G401.6 (cell line): ENCODE measurements around the gene LHX6.

ENCODE experiments used
- FAIRE-seq: peaks from 2 replicates; lab custom pipeline; 2012; peaks lifted over from hg19 to GRCh38; lab: Jason Lieb, UNC

Gene LHX6

DNA sequence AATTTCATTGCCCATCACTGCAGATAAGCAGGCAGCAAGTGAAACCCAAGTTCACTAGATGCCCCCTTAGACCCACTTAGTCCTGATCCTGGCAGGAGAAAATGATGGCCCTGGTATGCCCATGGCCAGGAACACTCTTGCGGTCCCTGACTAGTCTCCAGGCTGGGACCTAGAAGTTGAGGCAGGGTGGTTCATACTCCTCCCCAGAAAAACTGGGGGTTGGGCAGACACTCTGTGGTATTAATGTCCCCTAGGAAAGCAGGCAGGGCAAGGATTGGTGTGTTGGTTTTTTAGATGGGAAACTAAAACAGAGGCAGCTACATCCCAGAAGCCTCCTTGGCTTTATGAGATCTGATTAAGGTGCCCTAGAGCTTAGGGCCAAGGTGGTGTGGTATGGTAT is 13.1 kb downstream of the LHX6 start:
- FAIRE-seq: no peak

DNA sequence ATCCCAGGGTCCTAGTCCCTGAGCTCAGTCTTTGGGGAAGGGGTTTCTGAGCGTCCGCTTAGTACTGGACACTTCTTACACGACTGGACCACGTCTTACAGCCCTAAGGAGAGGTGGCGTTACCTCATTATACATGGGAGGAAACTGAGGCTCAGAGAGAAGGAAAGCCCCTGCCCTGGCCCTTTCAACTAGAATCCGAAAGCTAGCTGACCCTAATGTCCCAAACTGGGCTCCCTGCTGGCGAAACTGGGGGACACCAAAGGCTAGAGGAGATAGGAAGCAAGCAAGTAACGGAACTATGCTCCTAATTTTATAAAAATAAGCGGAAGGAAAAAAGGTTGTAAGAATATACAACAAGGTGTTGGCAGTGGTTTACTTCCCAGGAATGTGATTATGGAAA is 14.2 kb downstream of the LHX6 start:
- no peak for FAIRE-seq

DNA sequence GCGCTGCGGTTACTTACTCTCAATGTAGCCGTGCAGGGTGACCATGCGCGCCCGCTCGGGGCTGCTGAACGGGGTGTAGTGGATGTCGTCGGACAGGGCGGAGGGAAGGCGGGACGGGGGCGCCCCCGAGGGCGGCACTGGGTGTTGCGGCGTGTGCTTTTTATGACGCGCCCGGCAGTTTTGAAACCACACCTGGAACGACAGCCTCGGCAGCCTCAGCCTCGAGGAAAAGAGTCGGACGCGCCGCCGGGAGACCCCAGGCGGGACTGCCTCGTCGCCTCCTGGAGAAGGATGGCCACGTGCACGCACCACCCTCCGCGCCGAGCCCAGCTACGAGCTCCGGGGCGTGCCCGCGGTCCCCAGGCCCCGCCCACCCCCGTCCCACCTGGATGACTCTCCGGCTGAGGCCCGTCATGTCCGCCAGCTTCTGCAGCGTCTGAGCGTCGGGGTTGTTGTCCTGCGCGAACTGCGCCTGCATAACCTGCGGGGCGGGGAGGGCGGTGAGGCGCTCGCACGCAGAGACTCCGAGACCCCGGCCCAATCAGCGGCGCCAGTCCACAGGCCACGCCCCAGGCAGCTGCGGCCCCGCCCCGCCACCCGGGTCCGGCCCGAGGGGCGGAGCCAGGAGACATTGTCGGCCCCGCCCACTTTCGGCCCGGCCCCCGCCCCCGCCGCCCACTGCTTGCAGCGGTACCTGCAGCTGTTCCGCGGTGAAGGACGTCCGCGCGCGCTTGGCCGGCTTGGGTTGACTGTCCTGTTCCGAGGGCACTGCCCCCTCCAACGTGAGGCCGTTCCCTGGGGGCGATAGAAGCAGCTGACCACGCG is 15.0 kb downstream of the LHX6 start:
- no peak for FAIRE-seq

DNA sequence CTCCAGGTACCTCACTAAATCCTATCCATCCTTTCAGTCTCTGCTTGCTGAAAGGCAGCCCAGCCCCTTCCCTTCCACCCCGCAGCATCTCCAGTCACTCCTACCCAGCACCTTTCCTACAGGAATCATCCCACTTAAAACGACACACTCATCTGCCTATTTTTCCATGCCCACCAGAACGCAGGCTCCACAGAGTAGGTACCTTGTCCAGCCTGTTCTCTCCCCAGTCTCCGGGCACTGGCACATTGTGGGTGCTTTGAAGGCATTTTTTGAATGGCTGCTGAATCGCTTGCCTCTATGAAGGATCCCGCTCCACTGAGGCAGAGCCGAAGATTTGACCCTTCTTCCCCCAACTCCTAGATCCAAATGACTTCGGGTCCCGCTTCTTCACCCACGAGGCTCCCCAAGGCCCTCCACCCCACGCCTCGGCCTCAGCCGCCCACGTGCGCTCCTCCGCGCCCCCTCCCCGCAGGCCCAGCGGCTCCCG is 15.6 kb downstream of the LHX6 start:
- no peak for FAIRE-seq

DNA sequence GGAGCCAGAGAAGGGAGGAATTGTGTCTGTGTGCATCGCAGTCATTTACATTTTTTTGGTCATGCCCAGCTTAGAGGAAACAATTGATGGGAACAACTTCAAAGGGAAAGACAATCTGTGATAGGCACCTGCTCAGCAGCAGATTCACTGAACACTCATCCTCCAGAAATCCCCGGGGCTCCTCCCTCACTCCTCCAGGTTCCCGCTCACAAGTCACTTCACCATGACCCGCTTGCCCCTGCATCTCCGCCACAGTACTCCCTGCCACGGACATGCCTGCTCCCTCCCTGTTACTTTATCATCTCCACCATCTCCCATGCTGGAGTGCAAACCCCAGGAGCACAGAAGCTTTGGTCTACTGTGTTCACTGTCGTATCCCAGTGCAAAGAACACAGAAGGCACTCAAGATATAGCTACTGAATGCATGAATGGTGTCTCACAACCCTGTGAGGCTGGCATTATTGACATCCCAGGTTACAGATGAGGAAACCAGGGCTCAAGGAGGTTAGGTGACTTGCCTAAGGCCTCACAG is 16.2 kb downstream of the LHX6 start:
- no peak for FAIRE-seq

DNA sequence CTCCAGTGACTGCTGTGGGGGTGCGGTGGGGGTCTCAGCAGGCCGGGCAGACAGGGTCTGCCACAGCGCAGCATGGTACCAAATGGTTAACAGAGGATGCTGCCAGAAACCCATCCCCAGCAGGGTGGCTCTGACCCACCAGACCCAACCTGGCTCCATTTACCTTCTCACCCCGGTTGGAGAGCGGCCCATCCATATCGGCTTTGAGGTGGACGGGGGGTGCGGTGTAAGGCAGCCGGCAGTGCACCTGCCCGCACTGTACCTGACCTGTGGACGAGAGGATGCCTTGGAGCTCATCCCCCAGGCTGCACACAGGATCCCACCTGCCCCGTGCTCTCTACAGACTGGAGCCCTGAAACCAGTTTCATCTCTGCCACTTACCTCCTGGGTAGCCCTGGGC is 19.3 kb downstream of the LHX6 start:
- FAIRE-seq: no peak

DNA sequence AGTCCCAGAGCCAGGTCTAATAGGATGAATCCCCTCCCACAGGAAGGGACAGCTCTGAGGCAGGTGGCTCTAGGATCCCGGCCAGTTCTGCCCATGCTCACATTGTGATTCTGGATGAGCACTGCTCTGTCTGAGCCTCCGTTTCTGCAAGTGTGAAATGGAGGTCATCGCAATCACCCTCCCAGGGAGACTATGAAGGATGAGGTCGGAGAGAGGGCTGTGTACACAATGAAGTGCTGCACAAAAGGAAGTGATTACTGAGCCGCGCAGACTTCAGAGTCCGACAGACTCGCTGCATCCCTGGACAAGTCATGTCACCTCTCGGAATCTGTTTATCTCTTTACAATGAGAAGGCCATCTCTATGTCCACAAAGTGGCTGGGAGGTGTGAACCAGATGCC is 21.7 kb downstream of the LHX6 start:
- no peak for FAIRE-seq

DNA sequence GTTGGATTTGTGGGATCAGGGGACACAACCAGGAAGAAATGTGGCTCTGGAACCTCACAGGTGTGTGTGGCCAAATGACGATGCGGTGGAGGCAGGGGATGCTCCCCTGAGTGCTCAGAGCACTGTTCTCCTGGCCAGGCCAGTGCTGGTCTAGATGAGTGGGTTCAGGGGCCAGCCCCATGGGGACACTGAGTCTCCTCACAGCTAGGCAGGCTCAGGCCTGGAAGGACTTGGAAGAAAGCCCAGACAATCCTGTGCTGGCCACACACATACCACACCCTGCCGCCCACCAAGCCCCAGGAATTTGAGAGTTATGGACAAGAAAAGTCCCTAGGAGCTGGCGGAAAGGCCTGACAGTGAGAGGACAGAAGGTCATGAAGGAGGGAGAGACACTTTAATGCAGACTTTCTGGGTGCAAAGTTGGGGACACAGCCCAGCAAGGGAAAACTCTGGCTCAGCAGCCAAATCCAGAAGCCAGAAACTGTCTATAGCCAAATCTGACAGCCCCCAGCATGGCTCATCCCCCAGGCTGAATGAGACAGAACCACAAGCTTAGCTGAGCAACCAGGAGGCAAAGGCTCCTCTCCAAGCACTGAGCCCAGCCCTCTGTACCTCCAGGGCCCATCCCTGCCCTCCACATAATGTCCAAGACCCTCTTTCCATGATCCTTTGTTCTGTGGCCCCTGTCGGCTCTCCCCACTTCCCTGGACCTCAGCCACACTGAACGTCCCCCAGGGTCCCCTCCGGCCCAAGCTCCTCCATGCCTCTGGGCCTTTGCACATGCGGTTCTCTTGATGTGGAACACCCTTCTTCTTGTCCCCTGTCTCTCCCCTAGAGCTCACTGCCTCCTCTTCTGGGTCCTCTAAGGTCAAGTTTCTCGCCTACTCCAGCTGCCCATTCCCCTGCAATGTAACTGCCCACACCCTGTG is 22.4 kb downstream of the LHX6 start:
- no peak for FAIRE-seq

DNA sequence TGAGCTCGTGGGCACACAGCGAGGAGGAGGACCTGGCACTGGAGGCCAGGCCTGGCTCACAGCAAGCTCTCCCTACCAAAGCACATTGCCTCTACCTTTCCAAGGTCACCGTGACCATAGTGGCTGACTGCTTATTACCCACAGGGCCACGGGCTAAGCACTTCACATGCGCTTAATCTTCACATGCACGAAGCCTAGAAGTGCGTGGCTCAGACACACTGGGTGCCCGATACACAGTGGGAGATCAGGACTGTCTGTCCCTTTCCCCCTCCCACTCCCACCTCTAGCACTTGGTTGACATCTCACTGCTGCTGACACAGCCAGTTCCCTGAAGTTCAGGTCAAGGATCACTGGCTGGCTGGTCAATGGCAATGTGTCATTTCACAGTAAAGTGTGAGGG is 23.6 kb downstream of the LHX6 start:
- no peak for FAIRE-seq

DNA sequence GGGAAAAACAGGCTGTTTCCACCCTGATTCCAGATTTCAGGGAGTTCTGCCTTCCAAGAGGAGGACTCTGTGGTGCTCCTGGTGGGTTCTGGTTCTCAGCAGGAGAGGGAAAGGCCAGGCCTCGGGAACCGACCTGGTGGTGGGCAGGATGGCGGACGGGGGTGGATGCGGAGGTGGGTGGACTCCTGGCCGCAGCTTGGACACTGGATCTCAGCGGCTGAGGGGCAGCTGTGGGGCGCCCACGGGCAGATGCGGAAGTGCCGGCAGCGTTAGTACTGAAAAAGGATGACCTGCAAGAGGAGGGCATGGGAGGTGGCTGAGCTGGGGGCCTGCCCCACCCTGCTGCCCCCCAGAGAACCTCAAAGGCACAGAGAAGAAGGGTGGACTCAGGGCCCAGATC is 24.3 kb downstream of the LHX6 start:
- no peak for FAIRE-seq

DNA sequence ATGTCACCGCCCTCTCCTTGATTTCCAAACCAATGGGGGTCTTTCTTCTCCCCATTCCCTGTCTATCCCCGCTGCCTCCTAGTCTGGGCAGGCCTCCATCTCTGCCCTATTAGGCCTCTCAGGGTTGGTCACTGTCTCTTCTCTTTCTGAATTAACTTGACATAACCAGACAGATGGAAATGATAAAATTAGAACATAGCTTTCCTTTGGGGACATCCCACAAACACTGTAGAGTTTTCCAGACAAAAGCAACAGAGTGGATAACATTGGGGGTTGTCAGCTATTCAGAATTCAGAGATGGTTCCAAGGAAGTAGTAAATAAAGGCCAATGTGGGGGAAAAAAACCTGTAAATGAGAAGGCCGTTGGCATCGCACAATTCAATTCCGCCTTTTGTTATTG is 24.7 kb downstream of the LHX6 start:
- no peak for FAIRE-seq

DNA sequence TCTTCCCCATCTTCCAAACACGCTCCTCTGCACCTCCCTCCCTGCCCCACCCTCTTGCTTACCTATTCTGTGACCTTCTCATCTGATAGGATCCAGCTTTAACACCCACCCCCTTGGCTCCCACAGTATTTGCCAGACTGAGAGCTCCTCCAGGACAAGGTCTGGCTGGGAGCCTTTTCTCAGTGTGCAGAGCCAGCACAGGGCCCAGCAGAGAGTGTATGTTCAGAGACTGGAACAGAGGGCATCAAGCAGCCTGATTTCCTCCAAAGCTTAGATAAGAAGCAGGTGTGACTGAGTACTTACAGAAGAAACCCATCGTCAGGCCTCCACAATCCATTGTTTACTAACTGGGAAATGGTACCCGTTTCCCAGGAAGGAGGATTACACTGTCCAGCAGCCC is 26.6 kb downstream of the LHX6 start:
- no peak for FAIRE-seq

DNA sequence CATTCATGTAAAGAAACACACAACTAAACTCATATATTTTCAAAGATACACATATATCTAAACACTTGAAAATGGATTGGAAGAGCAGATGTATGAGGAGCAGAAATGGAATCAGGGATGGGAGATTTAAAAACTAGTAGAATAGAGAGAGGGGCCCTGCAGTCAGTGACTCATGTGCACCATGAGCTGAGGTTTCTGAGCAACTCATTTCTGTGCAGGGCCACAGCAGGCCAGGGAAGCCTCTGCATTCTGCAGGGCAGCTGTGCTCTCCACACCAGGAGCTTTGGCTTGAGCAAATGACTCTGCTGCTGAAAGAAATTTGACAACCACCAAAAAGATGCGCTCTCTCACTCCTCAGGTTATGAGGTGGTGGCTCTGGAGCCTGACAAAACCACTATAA is 27.1 kb downstream of the LHX6 start:
- no peak for FAIRE-seq

DNA sequence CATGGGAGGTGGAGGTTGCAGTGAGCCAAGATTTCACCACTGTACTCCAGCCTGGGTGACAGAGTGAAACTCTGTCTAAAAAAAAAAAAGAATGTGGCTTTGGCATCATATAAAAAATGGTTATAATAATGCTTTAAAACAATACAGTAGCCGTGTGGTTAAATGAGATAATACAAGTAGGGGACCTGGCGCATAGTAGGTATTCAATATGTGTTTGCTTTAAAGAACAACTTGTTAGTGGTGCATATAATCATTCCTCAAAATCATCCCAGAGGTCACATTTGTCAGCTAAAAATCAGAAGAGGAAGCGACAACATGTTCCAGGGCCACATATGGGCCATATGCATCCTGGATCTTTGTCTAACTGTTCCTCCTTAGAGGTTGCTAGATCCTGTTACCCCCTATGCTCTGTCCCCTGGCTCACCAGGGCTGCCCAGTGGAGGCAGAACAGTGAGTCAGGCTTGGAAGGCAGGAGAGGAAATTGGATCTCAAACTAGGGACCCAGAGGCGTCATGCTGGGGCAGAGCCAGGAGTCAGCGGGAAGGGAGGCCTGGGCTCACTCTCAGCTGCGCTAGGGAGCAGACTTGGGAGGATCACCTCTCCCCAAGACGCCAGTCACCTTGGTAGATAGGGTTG is 27.7 kb downstream of the LHX6 start:
- no peak for FAIRE-seq

DNA sequence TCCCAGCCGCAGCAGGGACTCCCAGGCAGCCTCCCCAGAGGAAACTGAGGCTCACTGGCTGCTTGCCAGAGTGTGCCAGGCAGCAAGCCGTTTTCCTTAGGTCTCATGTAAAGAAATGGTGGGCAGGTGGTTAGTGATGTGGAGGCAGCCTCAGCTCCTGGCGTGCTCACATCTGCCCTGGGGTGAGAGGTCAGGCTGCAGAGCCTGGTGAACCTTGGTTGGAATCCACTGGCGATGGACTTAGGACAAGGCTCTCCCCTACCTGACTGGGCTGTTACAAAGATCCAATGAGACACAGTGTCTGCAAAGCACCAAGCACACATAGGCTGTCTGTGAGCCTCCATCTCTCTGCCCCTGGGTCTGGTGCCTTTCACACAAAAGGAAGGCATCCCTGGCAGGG is 30.9 kb downstream of the LHX6 start:
- FAIRE-seq: no peak

DNA sequence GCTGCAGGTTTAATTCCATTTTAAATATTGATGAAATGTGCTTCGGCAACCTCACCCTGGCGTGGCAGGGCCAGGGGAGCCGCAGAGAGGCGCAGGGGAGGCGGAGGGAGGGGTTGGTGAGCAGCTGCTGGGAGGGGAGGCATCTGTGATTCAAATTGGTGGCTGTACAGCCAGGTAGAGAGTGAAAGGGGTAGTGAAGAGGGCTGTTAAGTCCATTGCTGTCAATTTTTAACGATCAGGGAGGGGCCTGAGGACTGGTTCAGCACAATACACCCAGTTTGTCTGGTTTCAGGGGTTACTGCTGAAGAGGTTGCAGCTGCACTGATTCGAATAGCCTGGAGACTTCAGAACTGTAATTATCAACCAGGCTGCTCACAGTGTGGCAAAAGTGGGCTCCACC is 31.3 kb downstream of the LHX6 start:
- no peak for FAIRE-seq

DNA sequence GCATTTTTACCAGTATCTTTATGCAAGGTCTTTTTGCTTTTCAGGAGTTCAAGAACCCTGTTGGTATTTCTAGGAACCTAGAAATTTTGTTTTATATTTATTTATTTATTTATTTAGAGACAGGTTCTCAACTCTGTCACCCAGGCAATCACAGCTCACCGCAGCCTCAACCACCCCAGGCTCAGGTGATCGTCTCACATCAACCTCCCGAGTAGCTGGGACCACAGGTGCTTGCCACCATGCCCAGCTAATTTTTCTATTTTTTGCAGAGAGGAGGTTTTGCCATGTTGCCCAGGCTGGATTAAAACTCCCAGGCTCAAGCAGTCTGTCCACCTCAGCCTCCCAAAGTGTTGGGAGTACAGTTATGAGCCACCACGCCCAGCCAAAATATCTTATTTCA is 32.9 kb downstream of the LHX6 start:
- FAIRE-seq: no peak

DNA sequence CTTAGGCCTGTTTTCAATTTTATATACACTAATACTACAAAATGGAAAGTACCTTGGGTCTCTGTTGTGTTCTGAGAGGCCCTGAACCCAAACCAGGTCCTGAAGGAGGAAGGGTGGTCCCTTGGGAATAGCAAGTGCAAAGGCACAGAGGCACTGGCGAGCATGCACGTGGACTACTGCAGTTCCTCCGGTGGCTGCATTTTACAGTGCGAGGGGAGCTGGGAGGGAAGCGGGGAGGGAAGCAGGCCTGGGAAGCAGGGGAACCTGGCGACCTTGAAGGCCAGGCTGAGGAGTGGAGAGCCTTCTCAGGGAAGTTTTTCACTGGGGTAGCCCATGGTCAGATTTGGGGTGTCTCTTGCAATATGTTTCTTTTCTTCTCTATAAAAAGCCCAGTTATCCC is 35.1 kb downstream of the LHX6 start:
- FAIRE-seq: no peak

DNA sequence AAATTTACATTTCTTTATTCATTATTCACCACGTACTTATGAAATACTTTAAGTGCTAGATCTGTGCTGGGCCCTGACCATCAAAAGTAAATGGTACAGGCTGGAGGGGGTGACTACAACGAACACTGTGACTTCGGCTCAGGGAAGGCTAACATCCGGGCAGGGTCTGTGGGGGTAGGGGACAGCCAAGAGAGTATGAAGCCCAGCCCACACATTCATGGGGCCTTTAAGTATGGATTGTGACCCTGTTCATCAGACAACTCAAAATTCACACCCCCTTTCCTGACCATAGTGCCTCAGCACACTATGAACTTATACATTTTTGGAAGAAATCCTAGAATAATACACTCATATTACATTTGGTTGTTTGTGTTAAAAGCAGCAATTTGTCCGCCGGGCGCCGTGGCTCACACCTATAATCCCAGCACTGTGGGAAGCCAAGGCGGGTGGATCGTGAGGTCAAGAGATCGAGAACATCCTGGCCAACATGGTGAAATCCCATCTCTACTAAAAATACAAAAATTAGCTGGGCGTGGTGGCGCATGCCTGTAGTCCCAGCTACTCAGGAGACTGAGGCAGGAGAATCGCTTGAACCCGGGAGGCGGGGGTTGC is 35.7 kb downstream of the LHX6 start:
- FAIRE-seq: no peak

DNA sequence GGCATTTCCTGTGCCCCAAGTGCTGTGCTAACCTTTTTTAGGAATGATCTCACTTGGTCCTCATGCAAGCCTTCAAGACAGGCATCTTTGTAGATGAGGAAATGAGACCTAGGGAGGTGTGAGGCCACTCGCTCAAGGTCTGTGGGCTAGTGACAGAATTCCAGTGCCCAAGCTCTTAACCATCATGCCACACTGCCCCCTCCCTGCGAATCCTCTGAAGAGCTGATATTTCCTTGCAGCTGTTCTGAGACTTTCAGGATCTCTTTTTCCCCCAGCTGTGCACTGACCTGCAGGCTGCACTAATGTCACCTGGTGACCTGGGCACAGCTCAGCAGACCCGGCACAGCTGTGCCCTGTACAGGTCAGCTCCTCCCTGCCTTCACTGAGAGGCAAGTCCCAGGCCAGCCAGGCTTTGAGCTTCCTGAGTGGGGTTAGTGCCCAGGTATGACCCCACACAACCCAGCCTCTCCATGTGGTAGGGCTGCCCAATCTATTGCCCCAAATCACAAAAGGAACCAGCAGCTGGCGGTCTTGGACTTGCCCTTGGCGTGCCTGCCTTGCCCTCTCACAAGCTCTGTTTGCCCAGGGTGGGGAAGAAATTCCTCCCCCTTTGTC is 36.4 kb downstream of the LHX6 start:
- FAIRE-seq: no peak

DNA sequence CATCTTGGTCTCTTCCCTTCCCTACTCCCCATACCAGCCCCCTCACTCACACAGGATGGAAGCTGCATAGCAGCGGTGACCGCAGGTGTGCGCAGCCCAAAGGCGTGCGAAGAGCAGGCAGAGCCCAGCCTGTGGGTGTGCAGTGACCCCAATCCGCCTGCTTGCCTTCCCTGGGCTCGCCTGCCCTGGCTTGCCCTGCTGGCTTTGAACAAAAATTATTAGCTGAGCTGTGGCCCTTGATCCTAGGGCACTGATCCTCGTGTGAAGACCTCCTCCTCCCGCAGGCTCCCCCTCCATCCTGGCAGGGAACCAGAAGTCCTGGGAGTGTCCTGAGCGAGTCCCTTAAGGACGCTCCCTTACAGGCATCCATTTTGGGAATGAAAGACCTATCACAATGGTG is 37.2 kb downstream of the LHX6 start:
- no peak for FAIRE-seq
